ENCODE results near the gene ANKRD44.

Gene ANKRD44

DNA sequence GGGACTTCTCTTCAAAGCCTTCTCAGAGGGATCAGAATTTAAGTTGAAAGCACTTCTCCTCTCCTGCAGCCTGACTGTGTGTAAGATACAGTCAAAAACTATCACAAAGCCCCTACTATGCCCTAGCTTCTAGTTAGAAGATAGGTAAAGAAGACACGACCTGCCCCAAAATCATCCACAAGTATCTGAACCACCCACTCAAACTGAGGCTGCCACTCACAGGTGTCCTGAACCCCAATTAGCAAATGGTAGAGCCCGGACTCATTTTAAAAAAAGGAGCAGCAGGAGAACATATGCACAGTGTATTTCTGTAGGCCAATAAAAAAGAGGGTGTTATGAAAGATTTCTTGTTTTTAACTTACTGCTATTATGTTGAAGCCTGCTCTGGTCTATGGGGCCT, 74.4 kb downstream of the ANKRD44 start:
- no peak for DNase-seq

GRCh38 chr2:197235711-197236110, 74.9 kb downstream of the ANKRD44 start:
- no peak for DNase-seq

DNA sequence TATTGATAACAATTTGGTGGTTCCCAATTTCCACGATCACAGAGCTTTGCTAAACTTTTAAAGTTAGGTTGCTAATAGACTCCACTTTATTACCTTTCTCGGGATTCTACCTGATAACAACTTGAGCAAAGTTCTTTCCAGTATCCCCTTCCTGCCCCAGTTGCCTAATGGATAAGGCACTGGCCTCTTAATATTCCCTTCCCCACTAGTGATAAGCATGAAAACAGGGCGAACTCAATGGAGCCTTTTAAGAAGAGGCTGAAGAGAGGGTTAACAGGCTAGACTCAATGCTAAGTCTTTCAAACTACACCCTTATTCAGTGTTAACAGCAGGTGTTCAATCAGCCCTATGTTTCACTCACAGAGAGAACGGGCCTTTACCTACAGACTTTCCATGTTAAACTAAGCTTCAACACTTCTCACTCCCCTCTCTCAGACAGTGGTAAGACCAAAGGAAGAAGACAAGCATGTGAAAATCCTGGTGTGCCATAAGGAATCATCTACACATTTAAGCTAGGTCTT, 75.8 kb downstream of the ANKRD44 start:
- no peak for DNase-seq

GRCh38 chr2:197233473-197233872, 77.1 kb downstream of the ANKRD44 start:
- no peak for DNase-seq

- no peak for DNase-seq
Measured at GRCh38 chr2:197232010-197232409, 78.6 kb downstream of the ANKRD44 start.

DNA sequence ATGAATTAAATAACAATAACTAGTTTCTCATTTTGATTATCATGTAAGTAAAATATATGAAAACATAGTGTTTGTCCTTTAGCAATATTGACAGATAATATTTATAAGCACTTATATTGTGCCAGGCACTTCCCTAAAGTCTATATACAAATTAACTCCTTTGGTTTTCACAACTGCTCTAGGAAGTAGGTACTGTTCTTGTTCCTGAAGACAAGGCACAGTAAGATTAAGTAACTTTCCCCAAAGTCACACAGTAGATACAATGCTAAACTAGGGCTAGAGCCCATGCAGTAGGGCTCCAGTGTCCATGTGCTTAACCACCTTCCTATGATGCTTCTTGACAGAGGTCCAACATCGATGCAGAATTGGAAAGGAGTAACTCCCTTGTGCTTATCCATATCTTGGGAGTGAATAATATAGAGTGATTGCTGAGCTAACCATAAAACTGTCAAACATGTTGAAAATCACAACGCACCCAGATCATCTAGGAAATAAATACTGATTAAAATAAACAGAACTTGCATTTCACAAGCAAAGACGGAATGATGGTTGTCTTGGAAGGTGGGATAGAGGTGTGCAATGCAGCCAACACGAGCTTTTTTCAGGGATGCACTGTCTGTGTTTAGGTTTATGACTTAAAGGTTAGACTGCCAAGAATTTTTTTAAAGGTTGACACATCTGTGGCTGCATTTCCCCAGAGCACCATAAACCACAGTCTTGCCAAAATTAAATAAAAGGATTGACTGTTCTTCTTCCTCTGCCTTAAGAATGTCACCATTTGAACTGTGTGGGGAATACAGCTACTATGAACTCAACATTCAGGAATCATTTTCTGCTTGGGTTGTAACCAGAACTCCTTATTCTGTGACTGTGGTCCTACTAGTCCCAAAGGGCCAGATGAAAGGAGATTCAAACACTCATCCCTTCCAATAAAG, 80.8 kb downstream of the ANKRD44 start:
- DNase-seq, result no peak

GRCh38 chr2:197223451-197223850, 87.1 kb downstream of the ANKRD44 start:
- DNase-seq, result no peak

- no peak for DNase-seq
Measured at GRCh38 chr2:197219636-197220035, 90.9 kb downstream of the ANKRD44 start.

GRCh38 chr2:197217541-197217940, 93.0 kb downstream of the ANKRD44 start:
- DNase-seq, result no peak

DNA sequence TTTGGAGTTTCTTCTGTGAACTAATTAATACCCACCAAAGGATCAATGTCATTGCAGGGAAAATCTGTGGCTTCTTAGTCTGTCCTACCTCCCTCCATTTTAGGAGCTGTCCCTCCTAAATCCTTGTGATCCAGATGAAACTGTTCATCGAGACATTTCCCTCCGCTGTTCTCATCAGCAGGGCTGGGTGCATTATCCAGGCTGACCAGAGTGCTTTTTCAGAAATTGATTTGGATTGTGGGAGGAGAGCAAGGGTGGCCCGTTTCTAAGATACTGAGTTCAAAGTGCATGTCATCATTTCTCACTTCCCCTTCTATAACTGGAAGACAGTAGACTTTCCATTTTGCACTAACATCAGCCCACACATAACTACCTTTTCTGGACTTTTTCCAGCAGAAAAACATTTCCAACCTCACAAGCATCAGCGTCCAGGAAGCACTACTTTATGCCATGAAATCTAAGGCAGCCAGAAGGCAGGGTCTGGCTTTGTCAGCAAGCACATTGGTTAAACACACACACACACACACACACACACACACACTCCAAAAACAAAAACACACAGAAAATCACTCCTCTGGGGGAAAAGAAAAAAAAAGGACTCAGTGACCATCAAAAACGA, 94.1 kb downstream of the ANKRD44 start:
- no peak for DNase-seq

DNA sequence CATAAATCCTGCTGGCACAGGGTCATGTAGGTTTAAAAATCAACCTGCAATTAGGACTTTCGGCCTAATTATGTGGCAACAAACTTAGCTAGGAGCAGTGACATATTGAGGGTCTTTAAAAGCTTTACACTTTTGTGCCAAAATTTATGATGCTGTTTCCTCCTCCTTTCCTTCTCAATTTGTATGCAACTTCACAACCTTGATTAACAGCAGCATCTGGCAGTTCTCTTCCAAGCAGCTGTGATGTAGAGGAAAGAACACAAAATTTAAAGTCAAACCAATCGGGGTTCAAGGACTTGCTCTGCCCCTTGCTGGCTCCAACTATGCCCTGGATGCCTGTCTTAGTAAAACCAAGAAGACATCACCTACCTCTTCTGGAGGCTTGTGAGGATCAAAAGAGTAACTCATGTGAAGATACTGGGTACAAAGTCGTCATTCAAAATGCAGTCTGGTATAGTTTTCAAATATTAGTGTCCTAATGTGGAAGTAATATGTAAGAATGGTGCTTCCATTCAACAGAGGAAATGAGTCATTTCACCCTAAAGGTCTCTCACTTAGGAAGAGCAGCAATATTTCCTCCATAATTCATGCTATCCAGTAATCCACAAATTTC, 94.7 kb downstream of the ANKRD44 start:
- no peak for DNase-seq

DNA sequence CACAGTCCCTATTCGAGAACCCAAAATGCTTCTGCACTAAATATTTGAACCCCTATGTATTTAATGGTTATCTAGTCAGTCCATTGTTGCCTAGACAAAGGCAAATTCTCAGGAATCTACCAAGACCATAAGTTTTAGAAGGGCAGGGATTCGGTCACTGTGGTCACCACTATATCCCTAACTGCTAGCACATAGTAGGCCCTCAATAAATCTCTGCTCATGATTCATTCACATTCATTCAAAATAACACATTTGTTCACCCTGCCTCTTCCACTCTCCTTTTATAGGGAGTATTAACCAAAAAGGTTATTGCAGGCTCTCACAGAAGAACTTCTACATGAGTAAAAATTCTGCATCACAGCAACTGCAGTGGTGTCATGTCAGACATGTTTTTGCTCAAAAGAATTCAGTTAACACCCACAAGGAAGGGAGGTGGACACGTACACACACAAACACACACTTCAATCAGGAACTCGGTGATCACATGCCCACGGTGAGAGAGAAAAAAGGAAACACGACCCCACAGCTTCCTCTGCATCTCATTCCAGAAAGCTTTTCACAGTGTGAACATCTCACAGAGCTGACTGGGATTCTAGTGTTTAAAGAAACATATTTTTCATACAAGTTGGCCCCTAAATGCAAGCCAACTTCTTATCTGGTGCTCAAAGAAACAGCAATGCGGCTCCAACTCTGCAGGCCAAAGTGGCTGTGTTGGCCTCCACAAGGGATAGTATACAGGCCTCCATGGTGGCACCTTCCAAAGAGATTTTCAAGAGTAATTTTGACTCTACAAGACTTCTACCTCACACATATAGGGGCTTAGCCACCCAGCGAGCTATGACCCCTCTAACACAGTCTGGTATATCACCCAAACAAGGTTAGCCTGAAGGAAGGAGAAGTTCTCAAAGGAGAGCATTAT, 98.0 kb downstream of the ANKRD44 start:
- no peak for DNase-seq

GRCh38 chr2:197211881-197212342, 98.7 kb downstream of the ANKRD44 start:
- no peak for DNase-seq

GRCh38 chr2:197210430-197210829, 100.2 kb downstream of the ANKRD44 start:
- no peak for DNase-seq

DNA sequence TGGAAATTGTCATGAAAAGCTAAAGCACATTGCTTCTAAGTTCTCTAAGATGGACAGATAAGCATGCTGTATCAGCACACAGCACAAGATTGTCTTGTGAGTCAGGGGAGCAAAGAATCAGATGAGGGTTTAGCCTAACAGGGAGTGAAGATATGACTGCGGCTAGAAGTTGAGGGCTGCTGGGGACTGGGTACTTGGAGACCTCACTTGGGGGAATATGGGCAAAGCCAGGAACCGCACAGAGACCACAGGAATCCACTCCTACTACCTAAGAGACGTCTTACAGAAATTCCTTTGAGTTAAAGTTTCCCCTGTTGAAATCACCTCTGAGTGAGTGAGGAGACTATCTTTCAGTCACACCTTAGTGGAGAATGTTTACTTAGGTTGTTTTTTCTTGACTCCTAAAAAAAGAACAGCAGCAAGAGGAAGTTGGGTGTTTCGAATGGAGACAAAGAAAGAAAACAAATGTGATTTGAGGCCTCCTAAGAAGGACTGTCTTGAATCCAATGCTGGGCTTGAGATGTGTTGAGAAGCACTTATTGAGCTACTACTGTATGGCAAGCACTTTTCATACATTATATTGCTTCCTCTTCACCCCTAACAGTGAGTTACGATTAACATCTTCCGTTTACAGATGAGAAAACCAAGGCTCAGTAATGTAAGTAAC, 100.7 kb downstream of the ANKRD44 start:
- DNase-seq, result no peak

- DNase-seq, result no peak
Measured at GRCh38 chr2:197209246-197209645, 101.3 kb downstream of the ANKRD44 start.

GRCh38 chr2:197208841-197209240, 101.7 kb downstream of the ANKRD44 start:
- no peak for DNase-seq

GRCh38 chr2:197208024-197208423, 102.6 kb downstream of the ANKRD44 start:
- DNase-seq, result no peak

GRCh38 chr2:197207598-197207997, 103.0 kb downstream of the ANKRD44 start:
- no peak for DNase-seq

DNA sequence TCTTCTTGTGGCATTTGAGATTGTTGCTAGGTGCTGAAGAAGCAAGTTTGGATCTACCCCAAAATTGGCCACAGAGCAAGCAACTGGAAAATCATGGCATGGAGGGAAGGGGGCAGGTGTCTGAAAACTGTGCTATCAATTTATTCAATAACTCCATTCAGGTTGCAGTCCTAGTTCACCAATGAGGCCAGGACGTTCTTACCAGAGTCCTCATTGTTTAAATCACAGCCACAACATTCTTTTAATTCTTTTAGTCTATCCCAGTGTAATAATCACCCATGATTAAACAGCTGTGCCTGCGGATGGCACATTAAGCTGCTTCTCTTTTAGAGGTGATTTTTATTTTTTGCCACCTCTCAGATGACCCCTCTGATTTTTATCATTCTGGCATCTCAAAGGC, 103.5 kb downstream of the ANKRD44 start:
- no peak for DNase-seq

- DNase-seq, result peak; percentile 13 to 31 (median 14)
Measured at GRCh38 chr2:197205585-197206215, 104.9 kb downstream of the ANKRD44 start.
